ENCODE results near the gene UQCC5. TPM values are rescaled to one million over a fixed set of nuclear protein-coding genes. Genes with fewer than 3 reads are reported as not detected.

Gene UQCC5
- total RNA-seq, 1 donor from 2014 or later, result 13.6 TPM

GRCh38 chr3:52506266-52506966, 30.0 kb upstream of the UQCC5 start:
- ChIA-PET POLR2A (no interaction called here), CTCF (no interaction called here)
- intact Hi-C loops (cut with micrococcal nuclease), result no loop called here
- ATAC-seq (ENCODE audit: low read depth) (no peak), DNase-seq (no peak)
- H3K4me3 Mint-ChIP-seq, result no peak overlapping the region
- H3K27me3 Mint-ChIP-seq, result no peaks in the 10 kb centered on the region
- H3K4me1 Mint-ChIP-seq, result no peaks in the 10 kb centered on the region
- no peaks in the 10 kb centered on the region for H3K9me3 Mint-ChIP-seq
- TF ChIP-seq, protein P1, sequence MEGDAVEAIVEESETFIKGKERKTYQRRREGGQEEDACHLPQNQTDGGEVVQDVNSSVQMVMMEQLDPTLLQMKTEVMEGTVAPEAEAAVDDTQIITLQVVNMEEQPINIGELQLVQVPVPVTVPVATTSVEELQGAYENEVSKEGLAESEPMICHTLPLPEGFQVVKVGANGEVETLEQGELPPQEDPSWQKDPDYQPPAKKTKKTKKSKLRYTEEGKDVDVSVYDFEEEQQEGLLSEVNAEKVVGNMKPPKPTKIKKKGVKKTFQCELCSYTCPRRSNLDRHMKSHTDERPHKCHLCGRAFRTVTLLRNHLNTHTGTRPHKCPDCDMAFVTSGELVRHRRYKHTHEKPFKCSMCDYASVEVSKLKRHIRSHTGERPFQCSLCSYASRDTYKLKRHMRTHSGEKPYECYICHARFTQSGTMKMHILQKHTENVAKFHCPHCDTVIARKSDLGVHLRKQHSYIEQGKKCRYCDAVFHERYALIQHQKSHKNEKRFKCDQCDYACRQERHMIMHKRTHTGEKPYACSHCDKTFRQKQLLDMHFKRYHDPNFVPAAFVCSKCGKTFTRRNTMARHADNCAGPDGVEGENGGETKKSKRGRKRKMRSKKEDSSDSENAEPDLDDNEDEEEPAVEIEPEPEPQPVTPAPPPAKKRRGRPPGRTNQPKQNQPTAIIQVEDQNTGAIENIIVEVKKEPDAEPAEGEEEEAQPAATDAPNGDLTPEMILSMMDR (IDR thresholded peaks at IDR 0.05), result no peak
- H3K36me3 Mint-ChIP-seq (ENCODE audit: low read depth), result no peaks in the 10 kb centered on the region
- H3K27ac Mint-ChIP-seq, result no peak overlapping the region

- intact Hi-C loops (cut with micrococcal nuclease), result no loop called here
- Mint-ChIP-seq H3K9me3 (no peaks in the 10 kb centered on the region), H3K4me1 (no peaks in the 10 kb centered on the region), H3K4me3 (no peak overlapping the region), H3K36me3 (ENCODE audit: low read depth) (no peaks in the 10 kb centered on the region), H3K27ac (no peak overlapping the region), H3K27me3 (no peaks in the 10 kb centered on the region)
- POLR2A ChIA-PET, result no interaction called here
- no peak for DNase-seq
- ATAC-seq (ENCODE audit: low read depth), result no peak
- CTCF ChIA-PET, result no interaction called here
- TF ChIP-seq, protein P1 (IDR thresholded peaks at IDR 0.05), result no peak
Measured at GRCh38 chr3:52507359-52507758, 29.0 kb upstream of the UQCC5 start.

DNA sequence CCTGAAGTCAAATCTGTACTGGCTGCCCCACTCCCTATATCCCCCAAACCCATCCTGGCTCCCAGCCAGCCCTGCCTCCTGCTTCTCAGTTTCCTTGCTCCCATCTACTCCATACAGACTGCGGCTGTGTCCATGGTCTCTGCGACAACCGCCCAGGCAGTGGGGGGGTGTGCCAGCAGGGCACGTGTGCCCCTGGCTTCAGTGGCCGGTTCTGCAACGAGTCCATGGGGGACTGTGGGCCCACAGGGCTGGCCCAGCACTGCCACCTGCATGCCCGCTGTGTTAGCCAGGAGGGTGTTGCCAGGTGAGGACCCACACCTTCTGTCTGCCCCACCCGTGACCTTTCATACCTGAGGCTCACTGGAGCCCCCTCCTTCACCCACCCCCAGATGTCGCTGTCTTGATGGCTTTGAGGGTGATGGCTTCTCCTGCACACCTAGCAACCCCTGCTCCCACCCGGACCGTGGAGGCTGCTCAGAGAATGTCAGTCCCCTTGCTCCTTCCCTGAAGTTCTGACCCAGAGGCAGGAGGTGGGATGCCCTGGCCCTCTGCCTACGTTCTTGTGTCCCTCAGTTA, 26.6 kb upstream of the UQCC5 start:
- H3K9me3 Mint-ChIP-seq, result no peaks in the 10 kb centered on the region
- ChIA-PET CTCF (no interaction called here), POLR2A (no interaction called here)
- no peaks in the 10 kb centered on the region for H3K4me1 Mint-ChIP-seq
- no peak overlapping the region for H3K27ac Mint-ChIP-seq
- ATAC-seq (ENCODE audit: low read depth), result no peak
- H3K27me3 Mint-ChIP-seq, result no peaks in the 10 kb centered on the region
- no peaks in the 10 kb centered on the region for H3K36me3 Mint-ChIP-seq (ENCODE audit: low read depth)
- DNase-seq, result no peak
- no peak overlapping the region for H3K4me3 Mint-ChIP-seq
- TF ChIP-seq, protein P1 (IDR thresholded peaks at IDR 0.05), result no peak
- intact Hi-C loops (cut with micrococcal nuclease), result no loop called here

- TF ChIP-seq, protein P1 (IDR thresholded peaks at IDR 0.05), result no peak
- ChIA-PET POLR2A (no interaction called here), CTCF (no interaction called here)
- Mint-ChIP-seq H3K9me3 (no peaks in the 10 kb centered on the region), H3K36me3 (ENCODE audit: low read depth) (no peaks in the 10 kb centered on the region), H3K27ac (no peak overlapping the region), H3K4me1 (no peaks in the 10 kb centered on the region), H3K4me3 (no peak overlapping the region), H3K27me3 (no peaks in the 10 kb centered on the region)
- DNase-seq, result no peak
- ATAC-seq (ENCODE audit: low read depth), result no peak
- intact Hi-C loops (cut with micrococcal nuclease), result no loop called here
Measured at GRCh38 chr3:52511509-52511908, 24.9 kb upstream of the UQCC5 start.

DNA sequence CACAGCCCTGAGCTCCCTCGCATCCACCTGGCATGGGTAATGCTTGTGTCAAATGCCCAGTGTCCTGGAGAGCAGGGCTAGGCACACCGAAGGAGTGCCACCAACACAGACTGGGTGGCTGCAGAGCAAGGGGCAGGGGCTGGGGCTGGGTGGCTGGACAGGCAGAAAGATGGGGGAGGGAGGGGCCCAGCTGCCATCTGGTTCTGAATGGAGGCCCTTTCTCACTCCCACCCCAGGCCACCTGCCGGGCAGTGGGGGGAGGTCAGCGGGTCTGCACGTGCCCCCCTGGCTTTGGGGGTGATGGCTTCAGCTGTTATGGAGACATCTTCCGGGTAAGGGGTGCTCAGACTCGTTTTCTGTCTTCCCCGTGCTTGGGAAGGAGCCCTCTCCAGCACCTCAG, 24.3 kb upstream of the UQCC5 start:
- ChIA-PET POLR2A (no interaction called here), CTCF (no interaction called here)
- no peaks in the 10 kb centered on the region for H3K4me1 Mint-ChIP-seq
- no peaks in the 10 kb centered on the region for H3K27me3 Mint-ChIP-seq
- no peaks in the 10 kb centered on the region for H3K9me3 Mint-ChIP-seq
- no peak overlapping the region for H3K4me3 Mint-ChIP-seq
- H3K27ac Mint-ChIP-seq, result no peak overlapping the region
- intact Hi-C loops (cut with micrococcal nuclease), result no loop called here
- ATAC-seq (ENCODE audit: low read depth) (no peak), DNase-seq (no peak)
- TF ChIP-seq, protein P1 (IDR thresholded peaks at IDR 0.05), result no peak
- no peaks in the 10 kb centered on the region for H3K36me3 Mint-ChIP-seq (ENCODE audit: low read depth)
